H9 (cell line): ENCODE data around the gene HMX1. TPM values are rescaled to one million over a fixed set of nuclear protein-coding genes. Genes with fewer than 3 reads are reported as not detected.
A peak's percentile ranks its signal among the peaks of the same experiment; 100 is the strongest.

Experiments
- DNase-seq: peaks from one replicate; pipeline ENCODE4 v3.0.0-alpha.2; 2017
- H2AFZ ChIP-seq: one replicate; pipeline ENCODE4 v1.6.1; 2013; ENCODE audit warnings: mild to moderate bottlenecking, low read length, control low read depth, moderate library complexity
- H2AK5ac ChIP-seq: 2 replicates; pipeline ENCODE4 v1.6.1; 2013; ENCODE audit warnings: low read length, control low read depth, mixed read lengths; ENCODE audit not compliant: insufficient read length
- H2BK120ac ChIP-seq: one replicate; pipeline ENCODE4 v1.6.1; 2013; ENCODE audit warnings: low read depth, mild to moderate bottlenecking, low read length, control low read depth, inconsistent platforms; ENCODE audit not compliant: poor library complexity, severe bottlenecking
- H2BK12ac ChIP-seq: 2 replicates; pipeline ENCODE4 v1.6.1; 2013; ENCODE audit warnings: low read length, control low read depth, mixed read lengths, low read depth; ENCODE audit not compliant: insufficient read length
- H2BK15ac ChIP-seq: 2 replicates; pipeline ENCODE4 v1.6.1; 2013; ENCODE audit warnings: low read depth, low read length, control low read depth
- H2BK20ac ChIP-seq: one replicate; pipeline ENCODE4 v1.6.1; 2013; ENCODE audit warnings: low read depth, mild to moderate bottlenecking, low read length, control low read depth, inconsistent platforms; ENCODE audit not compliant: poor library complexity, severe bottlenecking
- H2BK5ac ChIP-seq: 2 replicates; pipeline ENCODE4 v1.6.1; 2013; ENCODE audit warnings: low read length, control low read depth, mixed read lengths; ENCODE audit not compliant: insufficient read length
- H3K14ac ChIP-seq: 2 replicates; pipeline ENCODE4 v1.6.1; 2013; ENCODE audit warnings: low read length, control low read depth; ENCODE audit not compliant: insufficient read depth
- H3K18ac ChIP-seq: 2 replicates; pipeline ENCODE4 v1.6.1; 2013; ENCODE audit warnings: low read depth, mild to moderate bottlenecking, mixed read lengths, low read length, control low read depth; ENCODE audit not compliant: insufficient read length
- H3K23ac ChIP-seq: 2 replicates; pipeline ENCODE4 v1.6.1; 2013; ENCODE audit warnings: low read length, control low read depth, mixed read lengths, low read depth; ENCODE audit not compliant: insufficient read length
- H3K23me2 ChIP-seq: 2 replicates; pipeline ENCODE4 v1.6.1; 2013; ENCODE audit warnings: low read depth, mild to moderate bottlenecking, mixed read lengths, low read length, control low read depth; ENCODE audit not compliant: insufficient read length, poor library complexity, severe bottlenecking
- H3K27ac ChIP-seq: 2 replicates; pipeline ENCODE4 v1.5.1; 2013; ENCODE audit warnings: low read length, control low read depth, mixed read lengths, low read depth; ENCODE audit not compliant: insufficient read length
- H3K27me3 ChIP-seq: 2 replicates; pipeline ENCODE4 v1.6.1; 2013; ENCODE audit warnings: low read length, control low read depth, inconsistent platforms; ENCODE audit not compliant: insufficient read depth
- H3K4ac ChIP-seq: 2 replicates; pipeline ENCODE4 v1.6.1; 2013; ENCODE audit warnings: low read depth, mild to moderate bottlenecking, control low read depth, inconsistent platforms, low read length, moderate library complexity
- H3K4me1 ChIP-seq: 2 replicates; pipeline ENCODE4 v1.6.1; 2013; ENCODE audit warnings: low read length, control low read depth, inconsistent platforms; ENCODE audit not compliant: insufficient read depth
- H3K4me2 ChIP-seq: 2 replicates; pipeline ENCODE4 v1.6.1; 2013; ENCODE audit warnings: low read length, control low read depth, mixed read lengths; ENCODE audit not compliant: insufficient read length, insufficient read depth
- H3K56ac ChIP-seq: 2 replicates; pipeline ENCODE4 v1.6.1; 2013; ENCODE audit warnings: low read depth, mild to moderate bottlenecking, mixed read lengths, low read length, control low read depth; ENCODE audit not compliant: insufficient read length
- H3K79me1 ChIP-seq: 2 replicates; pipeline ENCODE4 v1.6.1; 2013; ENCODE audit warnings: low read depth, mild to moderate bottlenecking, moderate library complexity, low read length, control low read depth, inconsistent platforms; ENCODE audit not compliant: insufficient read depth, poor library complexity, severe bottlenecking
- H3K79me2 ChIP-seq: 2 replicates; pipeline ENCODE4 v1.6.1; 2013; ENCODE audit warnings: low read length, control low read depth, inconsistent platforms; ENCODE audit not compliant: insufficient read depth
- H3K9ac ChIP-seq: 2 replicates; pipeline ENCODE4 v1.6.1; 2013; ENCODE audit warnings: low read length, control low read depth, mixed read lengths; ENCODE audit not compliant: insufficient read length; ENCODE audit errors: extremely low read depth
- H3K9me3 ChIP-seq: one replicate; pipeline ENCODE4 v1.6.1; 2013; ENCODE audit warnings: low read depth, low read length, inconsistent platforms; ENCODE audit not compliant: control insufficient read depth
- H3T11ph ChIP-seq: one replicate; pipeline ENCODE4 v1.6.1; 2013; ENCODE audit warnings: mild to moderate bottlenecking, low read length, control low read depth, inconsistent platforms
- H4K20me1 ChIP-seq: one replicate; pipeline ENCODE4 v1.6.1; 2013; ENCODE audit not compliant: control insufficient read depth, insufficient read length, insufficient read depth
- H4K5ac ChIP-seq: 2 replicates; pipeline ENCODE4 v1.6.1; 2013; ENCODE audit warnings: low read depth, mild to moderate bottlenecking, mixed read lengths, low read length, control low read depth; ENCODE audit not compliant: insufficient read length
- H4K8ac ChIP-seq: replicated peaks from 2 replicates; pipeline ENCODE4 v1.6.1; 2013; ENCODE audit warnings: low read length, control low read depth, mixed read lengths, low read depth; ENCODE audit not compliant: insufficient read length
- H4K91ac ChIP-seq: 2 replicates; pipeline ENCODE4 v1.6.1; 2013; ENCODE audit warnings: low read depth, mild to moderate bottlenecking, moderate library complexity, mixed read lengths, low read length, control low read depth; ENCODE audit not compliant: insufficient read length
- H3K27ac Mint-ChIP-seq, 3 experiments: 2 replicates in 2 of 3; 3 replicates in 1 of 3; pipeline ENCODE4 v1.8.0; 2020 to 2021; ENCODE audit warnings: mixed read lengths in 3 of 3, mild to moderate bottlenecking in 1 of 3, moderate library complexity in 1 of 3
- H3K27me3 Mint-ChIP-seq: 2 replicates; pipeline ENCODE4 v1.8.0; 2021; ENCODE audit warnings: low read depth, mild to moderate bottlenecking, moderate library complexity, mixed read lengths
- H3K36me3 Mint-ChIP-seq, 3 experiments: 2 replicates in 2 of 3; 3 replicates in 1 of 3; pipeline ENCODE4 v1.8.0; 2020 to 2021; ENCODE audit warnings: low read depth in 3 of 3, mixed read lengths in 3 of 3; ENCODE audit not compliant: insufficient read depth in 1 of 3
- H3K4me1 Mint-ChIP-seq, 2 experiments: 2 replicates each; pipeline ENCODE4 v1.8.0; 2020; ENCODE audit warnings: mixed read lengths in 2 of 2
- H3K4me3 Mint-ChIP-seq, 2 experiments: 2 replicates in 1 of 2; 3 replicates in 1 of 2; pipeline ENCODE4 v1.8.0; 2020 to 2021; ENCODE audit warnings: mild to moderate bottlenecking in 2 of 2, mixed read lengths in 2 of 2, moderate library complexity in 1 of 2
- H3K9me3 Mint-ChIP-seq, 2 experiments: 2 replicates in 1 of 2; 3 replicates in 1 of 2; pipeline ENCODE4 v1.8.0; 2020; ENCODE audit warnings: mild to moderate bottlenecking in 2 of 2, mixed read lengths in 2 of 2, moderate library complexity in 1 of 2
- CTCF ChIP-seq: fragments of 200-600 bp; sonication (generic); conservative IDR thresholded peaks from 3 replicates; pipeline ENCODE4 v1.8.0; 2021; ENCODE audit warnings: antibody characterized with exemption, mild to moderate bottlenecking
- WGBS: extraction: QIAGEN DNeasy Blood & Tissue Kit; methylation state at CpG from one replicate; pipeline ENCODE4 v1.1.7; 2013; ENCODE audit warnings: missing lambda C conversion rate, low lambda C conversion rate, mixed read lengths; ENCODE audit not compliant: insufficient read length; ENCODE audit errors: extremely low coverage; 5-methylcytosine and 5-hydroxymethylcytosine counted together
- total RNA-seq: library from RNA; stranded (reverse); gene quantifications from 2 replicates; pipeline ENCODE4 v1.2.1, GENCODE V29; 2021

HMX1 gene
- total RNA-seq, 1 experiment from 2014 or later = 0.26 TPM

GRCh38 chr4:8850830-8851188 is 20.8 kb downstream of the HMX1 start:
- H3K27ac ChIP-seq = no peak overlapping the region
- H2BK15ac ChIP-seq = no peak overlapping the region
- Mint-ChIP-seq H3K36me3 (no peaks in the 10 kb centered on the region), H3K9me3 (peaks cover 0 to 4% of the 10 kb centered on the region in 2 experiments; a peak in 1 of 5 replicates), H3K27ac (no peak overlapping the region), H3K27me3 (peaks cover 76% of the 10 kb centered on the region), H3K4me1 (peaks cover 15 to 24% of the 10 kb centered on the region in 2 experiments), H3K4me3 (no peak overlapping the region)
- no peak overlapping the region for H3K9ac ChIP-seq
- no peak overlapping the region for H2BK120ac ChIP-seq
- no peak overlapping the region for H4K8ac ChIP-seq
- H3T11ph ChIP-seq = no peak overlapping the region
- no peak overlapping the region for H4K91ac ChIP-seq
- H3K56ac ChIP-seq = no peak overlapping the region
- no peak overlapping the region for H2AK5ac ChIP-seq
- H2AFZ ChIP-seq = no peak overlapping the region
- no peak overlapping the region for H4K5ac ChIP-seq
- H3K14ac ChIP-seq = no peak overlapping the region; the same call in 1 of the 2 replicates
- H3K9me3 ChIP-seq = no peaks in the 10 kb centered on the region
- H2BK20ac ChIP-seq = no peak overlapping the region
- no peaks in the 10 kb centered on the region for H4K20me1 ChIP-seq
- H2BK5ac ChIP-seq = no peak overlapping the region
- no peak overlapping the region for H3K18ac ChIP-seq
- TF ChIP-seq CTCF = no peak
- H3K23me2 ChIP-seq = no peaks in the 10 kb centered on the region
- no peak overlapping the region for H3K23ac ChIP-seq
- H3K4me2 ChIP-seq = no peak overlapping the region
- peaks cover 20% of the 10 kb centered on the region; the same call in 1 of the 2 replicates for H3K27me3 ChIP-seq
- peak; percentile 13 for DNase-seq
- H2BK12ac ChIP-seq = no peak overlapping the region
- H3K79me2 ChIP-seq = no peaks in the 10 kb centered on the region
- no peaks in the 10 kb centered on the region for H3K4me1 ChIP-seq
- no peaks in the 10 kb centered on the region for H3K79me1 ChIP-seq
- WGBS = no CpG with 5 or more reads among the region's 8 CpGs
- no peak overlapping the region for H3K4ac ChIP-seq
